SKM-1 treated with dmso at 0.1 percent for 144 hours (cell line): ENCODE results near the gene RAB18.
"Not testable (repeated sequence)": the region's sequence is repeated elsewhere in the genome, so short reads cannot be mapped to it uniquely, and the experiment has no call there.

Experiments
- DNase-seq: peaks from one replicate; lab custom pipeline; 2025; ENCODE audit not compliant: unreplicated experiment; lab: John Stamatoyannopoulos, UW

RAB18 gene

GRCh38 chr10:27504808-27505460 is 830 bp downstream of the RAB18 start:
- DNase-seq, result no peak

- not testable (repeated sequence) for DNase-seq
These were observed 1.4 kb downstream of the RAB18 start for GRCh38 chr10:27505537-27505936.

DNA sequence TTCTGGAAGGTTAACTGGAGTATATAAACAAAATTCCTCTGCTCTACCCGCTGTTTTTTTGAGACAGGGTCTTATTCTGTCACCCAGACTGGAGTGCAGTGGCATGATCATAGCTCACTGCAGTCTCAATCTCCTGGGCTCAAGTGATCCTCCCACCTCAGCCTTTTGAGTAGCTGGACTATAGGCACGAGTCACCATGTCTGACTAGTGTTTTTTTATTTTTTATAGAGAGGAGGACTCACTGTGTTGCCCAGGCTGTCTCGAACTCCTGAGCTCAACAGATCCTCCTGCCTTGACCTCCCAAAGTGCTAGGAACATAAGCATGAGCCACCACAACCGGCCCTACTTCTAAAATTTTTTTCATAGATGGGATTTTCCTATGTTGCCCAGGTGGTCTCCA is 2.2 kb downstream of the RAB18 start:
- DNase-seq, result no peak

DNA sequence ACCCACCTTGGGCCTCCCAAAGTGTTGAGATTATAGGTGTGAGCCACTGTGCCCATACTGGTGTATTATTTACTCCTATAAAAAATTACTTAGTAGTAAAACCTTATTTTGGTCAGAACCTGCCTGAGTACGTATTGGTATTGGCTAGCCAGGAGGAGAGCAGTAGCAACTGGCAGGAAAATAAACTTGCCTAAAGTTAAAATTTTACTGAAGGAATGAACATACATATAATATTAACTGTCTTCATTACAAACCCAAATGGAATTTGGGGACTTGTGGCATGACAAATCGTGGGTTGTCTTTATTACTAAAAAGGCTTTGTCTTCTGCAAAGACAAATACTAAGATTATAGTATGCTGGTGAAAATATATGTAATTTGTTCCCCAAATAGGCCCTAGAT is 8.4 kb downstream of the RAB18 start:
- no peak for DNase-seq

- DNase-seq, result no peak
These were observed 9.5 kb downstream of the RAB18 start for GRCh38 chr10:27513451-27514191.

DNA sequence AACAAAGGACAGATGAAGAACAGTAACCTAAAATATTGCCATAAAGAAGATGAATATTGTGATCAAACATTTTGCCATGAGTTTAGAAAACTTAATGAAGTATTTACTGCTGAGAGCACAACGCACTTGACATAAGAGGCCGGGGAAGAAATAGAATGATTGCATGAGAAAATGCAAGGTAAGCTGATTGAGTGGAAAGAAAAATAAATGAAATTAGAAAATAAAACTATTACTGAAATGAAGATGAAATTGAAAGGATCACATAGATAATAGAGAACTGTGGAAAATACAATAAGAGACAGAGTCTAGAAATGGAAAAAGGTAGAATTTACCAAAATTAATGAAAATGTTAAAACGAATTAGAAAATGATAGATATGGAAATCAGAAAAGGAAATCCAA is 10.1 kb downstream of the RAB18 start:
- no peak for DNase-seq

GRCh38 chr10:27518261-27518660 is 14.2 kb downstream of the RAB18 start:
- no peak for DNase-seq

GRCh38 chr10:27525819-27526218 is 21.7 kb downstream of the RAB18 start:
- no peak for DNase-seq

DNA sequence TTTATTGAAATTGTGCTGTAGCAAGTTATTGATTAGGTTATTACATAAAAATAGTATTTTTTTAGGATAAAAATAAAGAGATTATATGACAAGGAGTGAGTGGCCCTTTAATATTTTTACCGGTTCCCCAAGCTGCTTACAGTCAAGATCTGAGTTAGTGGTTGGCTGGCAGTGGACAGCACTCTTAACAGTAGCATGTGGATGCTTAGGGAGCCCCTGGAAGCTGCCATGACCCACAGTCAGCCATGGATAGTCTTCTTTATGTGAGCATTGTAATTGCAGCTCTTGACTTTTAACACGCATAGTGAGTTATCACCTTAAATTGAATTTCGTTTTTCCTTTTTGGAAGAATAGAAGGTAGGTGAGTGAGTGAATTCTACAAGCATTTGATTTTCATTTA is 22.1 kb downstream of the RAB18 start:
- DNase-seq, result no peak

DNA sequence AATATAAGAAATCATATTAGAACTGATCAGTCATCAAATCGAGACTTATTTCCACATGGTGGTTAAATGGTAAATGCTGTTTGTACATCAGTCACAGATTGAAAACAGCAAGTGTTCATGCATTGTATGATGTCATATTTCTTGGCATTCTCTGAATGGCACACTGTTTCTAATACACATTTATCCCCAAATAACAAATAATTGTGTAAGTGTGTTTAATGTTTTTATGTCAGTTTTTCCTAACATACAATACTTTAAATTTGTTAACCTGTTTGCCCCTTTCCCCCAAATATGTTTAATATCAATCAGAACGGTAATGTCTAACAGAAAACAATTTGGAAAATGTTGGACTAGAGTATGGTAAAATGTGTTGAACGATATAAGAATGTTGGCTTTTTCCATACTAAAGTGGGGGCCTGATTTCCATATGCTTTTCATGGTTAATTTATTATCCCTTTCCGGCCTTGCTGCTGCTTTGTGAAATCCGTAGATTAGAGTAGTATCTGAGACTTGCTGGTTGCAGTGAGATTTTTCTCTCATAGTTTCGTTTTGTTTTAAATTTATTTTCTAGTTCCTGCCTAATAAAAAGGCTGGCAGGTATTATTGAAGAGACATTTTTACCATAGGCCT is 23.7 kb downstream of the RAB18 start:
- DNase-seq, result no peak

DNA sequence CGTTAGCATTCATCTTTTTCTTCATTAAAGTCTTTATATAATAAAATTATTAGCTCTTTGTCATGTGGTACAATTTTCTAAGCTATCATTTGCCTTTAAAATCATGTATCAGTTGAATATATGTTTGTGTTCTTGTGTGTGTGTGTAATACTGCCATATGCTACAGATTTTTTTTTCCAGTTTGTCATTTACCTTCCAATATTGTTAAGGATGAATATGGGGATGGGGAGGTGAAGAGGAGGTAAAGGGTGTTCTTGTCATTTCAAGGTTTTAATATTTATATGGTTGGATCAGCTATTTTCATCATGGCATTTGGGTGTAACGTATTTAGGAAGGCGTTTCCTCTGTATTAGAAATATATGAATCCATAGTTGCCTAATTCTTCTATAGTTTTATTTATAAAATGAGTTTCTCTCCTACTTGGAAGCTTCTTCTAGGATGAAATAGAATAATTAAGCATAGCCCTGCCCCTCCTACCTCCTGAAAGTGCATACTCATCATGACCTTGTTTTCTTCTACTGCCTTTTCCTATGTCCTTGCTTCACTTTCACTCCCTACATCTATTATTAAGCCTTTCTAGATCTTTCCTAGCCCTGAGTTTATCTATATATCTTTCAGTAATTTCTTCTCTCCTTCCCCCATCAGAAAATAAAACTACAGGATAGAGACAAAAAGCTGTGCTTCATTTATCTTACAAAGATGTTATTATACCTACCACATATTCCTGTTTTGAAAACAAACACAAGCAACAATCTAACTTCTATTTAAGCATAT is 25.1 kb downstream of the RAB18 start:
- DNase-seq, result no peak

DNA sequence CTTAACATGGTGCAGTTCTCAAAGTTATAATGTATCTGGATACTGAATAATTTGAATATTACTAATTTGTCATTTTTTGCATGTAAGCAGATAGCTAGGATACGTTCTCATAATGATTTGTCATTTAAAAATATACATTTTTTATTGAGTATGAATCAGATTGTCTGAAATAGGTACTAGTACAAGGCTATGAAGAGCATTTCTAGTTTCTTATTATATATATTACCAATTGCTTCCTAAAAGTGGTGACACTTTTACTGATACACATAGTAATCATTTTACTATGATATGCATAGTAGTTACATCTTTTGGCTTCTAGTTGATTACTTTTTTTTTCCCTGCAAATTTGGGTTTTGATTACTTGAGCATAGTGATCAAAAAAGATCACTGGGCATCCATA is 26.4 kb downstream of the RAB18 start:
- no peak for DNase-seq

GRCh38 chr10:27531336-27531847 is 27.3 kb downstream of the RAB18 start:
- DNase-seq, result no peak

DNA sequence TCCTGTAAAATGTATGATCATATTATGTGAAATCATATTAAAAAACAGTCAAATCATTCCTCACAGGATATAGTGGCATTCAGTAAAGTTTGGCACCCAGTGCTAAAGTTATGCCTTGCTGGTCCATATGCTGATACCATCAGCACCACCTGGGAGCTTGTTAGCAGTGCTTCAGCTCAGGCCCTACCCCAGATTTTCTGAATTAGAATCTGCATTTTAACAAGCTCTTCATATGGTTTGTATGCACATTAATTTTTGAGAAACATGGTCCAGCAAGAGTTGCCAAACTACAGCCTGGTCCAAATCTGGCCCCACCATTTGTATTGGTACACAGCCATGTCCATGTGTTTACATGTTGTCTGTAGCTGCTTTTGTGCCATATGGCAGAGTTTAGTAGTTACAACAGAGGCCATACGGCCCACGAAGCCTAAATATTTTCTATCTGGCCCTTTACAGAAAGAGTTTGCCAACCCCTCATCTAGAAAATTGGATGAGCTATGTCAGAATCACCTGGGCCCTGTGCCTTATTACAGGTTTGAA is 30.1 kb downstream of the RAB18 start:
- DNase-seq, result no peak

- DNase-seq, result no peak
These were observed 31.2 kb downstream of the RAB18 start for GRCh38 chr10:27535317-27535716.

DNA sequence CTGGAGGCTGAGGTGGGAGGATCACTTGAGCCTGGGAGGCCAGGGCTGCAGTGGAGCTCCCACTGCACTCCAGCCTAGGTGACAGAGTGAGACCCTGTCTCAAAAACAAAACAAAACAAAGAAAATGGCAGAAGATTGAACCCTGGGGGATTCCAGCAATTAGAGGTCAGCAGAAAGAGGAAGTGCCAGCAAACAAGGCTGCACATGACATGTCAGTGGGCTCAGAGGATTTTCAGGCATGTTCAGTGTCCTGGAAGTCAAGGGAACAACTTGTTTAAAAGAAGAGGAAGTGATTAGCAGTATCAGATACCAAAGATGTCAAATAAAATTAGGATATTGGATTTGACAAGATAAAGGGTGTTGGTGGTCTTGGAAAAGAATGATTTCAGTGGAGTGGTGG is 32.3 kb downstream of the RAB18 start:
- DNase-seq, result no peak

DNA sequence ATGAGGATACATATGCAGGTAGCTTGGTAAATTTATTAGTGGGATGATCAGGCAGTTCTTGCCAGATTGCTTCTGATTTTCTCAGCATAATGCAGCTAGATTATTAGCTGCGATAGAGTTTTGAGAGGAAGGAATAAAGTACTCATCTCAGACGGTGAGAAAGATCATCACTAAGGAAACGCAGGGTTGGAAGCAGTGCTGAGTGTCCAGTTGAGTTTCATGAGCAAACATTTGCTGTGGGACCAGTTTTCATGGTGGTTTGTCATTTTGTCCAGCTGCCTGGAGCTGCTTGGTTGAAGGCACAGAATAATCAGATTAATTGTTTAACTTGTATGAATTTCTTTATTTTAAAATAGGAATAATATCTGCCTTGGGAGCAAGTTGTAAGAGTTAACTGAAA is 33.1 kb downstream of the RAB18 start:
- DNase-seq, result no peak

DNA sequence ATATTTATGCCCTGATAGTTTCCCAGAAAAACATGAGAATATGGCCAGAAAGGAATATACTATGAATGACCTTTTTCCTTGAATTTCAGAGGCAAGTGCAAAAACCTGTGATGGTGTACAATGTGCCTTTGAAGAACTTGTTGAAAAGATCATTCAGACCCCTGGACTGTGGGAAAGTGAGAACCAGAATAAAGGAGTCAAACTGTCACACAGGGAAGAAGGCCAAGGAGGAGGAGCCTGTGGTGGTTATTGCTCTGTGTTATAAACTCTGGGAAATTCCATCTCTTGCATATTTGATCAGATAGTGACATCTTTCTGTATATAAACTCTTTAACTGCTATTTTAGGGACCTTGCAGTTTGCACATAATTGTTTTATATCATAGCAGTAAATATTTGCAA is 33.7 kb downstream of the RAB18 start:
- DNase-seq, result no peak

GRCh38 chr10:27540672-27541071 is 36.6 kb downstream of the RAB18 start:
- DNase-seq, result no peak

- no peak for DNase-seq
These were observed 38.0 kb downstream of the RAB18 start for GRCh38 chr10:27541796-27542729.
